H1 (cell line): ENCODE results near the gene CUX1. TPM values are rescaled to one million over a fixed set of nuclear protein-coding genes. Genes with fewer than 3 reads are reported as not detected.

Experiments
- CTCF ChIA-PET: fragments of 300-600 bp; sonication (Branson Sonifier 250); formaldehyde crosslinking; loops from one replicate; lab custom pipeline; 2021; ENCODE audit not compliant: partially characterized antibody; lab: Charles Lee
- POLR2A ChIA-PET: fragments of 300-600 bp; sonication (Branson Sonifier 250); formaldehyde crosslinking; loops from one replicate; lab custom pipeline; 2021; ENCODE audit warnings: inconsistent platforms; ENCODE audit not compliant: partially characterized antibody; lab: Charles Lee
- DNase-seq, 2 experiments: peaks; one replicate each; pipeline versions ENCODE4 v3.0.0 to v3.0.0-alpha.2; 2010 to 2022; ENCODE audit warnings: low spot score in 2 of 2, low read depth in 1 of 2, mixed read lengths in 1 of 2
- FAIRE-seq: peaks from 2 replicates; lab custom pipeline; 2011; peaks lifted over from hg19 to GRCh38; lab: Jason Lieb, UNC
- H2AFZ ChIP-seq: 2 replicates; pipeline ENCODE4 v1.8.1; 2012; ENCODE audit warnings: low read length, inconsistent platforms
- H2AK5ac ChIP-seq: 2 replicates; pipeline ENCODE4 v1.6.1; 2013; ENCODE audit warnings: low read depth, low read length
- H2BK120ac ChIP-seq: replicated peaks from 2 replicates; pipeline ENCODE3; 2013; ENCODE audit warnings: low read depth, low read length, inconsistent platforms
- H2BK12ac ChIP-seq: 2 replicates; pipeline ENCODE4 v1.6.1; 2013; ENCODE audit warnings: low read depth, low read length
- H2BK15ac ChIP-seq: 2 replicates; pipeline ENCODE4 v1.6.1; 2013; ENCODE audit warnings: low read length
- H2BK20ac ChIP-seq: 2 replicates; pipeline ENCODE4 v1.6.1; 2013; ENCODE audit warnings: low read length
- H2BK5ac ChIP-seq: 2 replicates; pipeline ENCODE4 v1.6.1; 2013; ENCODE audit warnings: low read depth, low read length
- H3K14ac ChIP-seq: 2 replicates; pipeline ENCODE4 v1.6.1; 2013; ENCODE audit warnings: inconsistent platforms; ENCODE audit not compliant: insufficient read length
- H3K18ac ChIP-seq: 2 replicates; pipeline ENCODE4 v1.6.1; 2013; ENCODE audit warnings: low read length; ENCODE audit errors: extremely low read depth
- H3K23ac ChIP-seq: 2 replicates; pipeline ENCODE4 v1.6.1; 2013; ENCODE audit warnings: inconsistent platforms; ENCODE audit not compliant: insufficient read length
- H3K23me2 ChIP-seq: 2 replicates; pipeline ENCODE4 v1.6.1; 2013; ENCODE audit warnings: low read depth, low read length
- H3K27ac ChIP-seq: 2 replicates; pipeline ENCODE4 v1.6.1; 2011; ENCODE audit warnings: low read depth, low read length, inconsistent platforms
- H3K27me3 ChIP-seq, 4 experiments: replicated peaks in 1 of 4; 1 replicate in 1 of 4; 2 replicates in 3 of 4; pipeline versions ENCODE4 v1.6.1 to v1.8.1; 2011 to 2013; ENCODE audit warnings: low read length in 3 of 4, mild to moderate bottlenecking in 3 of 4, inconsistent platforms in 2 of 4, mixed read lengths in 2 of 4, moderate library complexity in 1 of 4; ENCODE audit not compliant: control insufficient read depth in 3 of 4, insufficient read depth in 3 of 4; ENCODE audit errors: extremely low read depth in 1 of 4
- H3K36me3 ChIP-seq, 4 experiments: 2 replicates each; pipeline versions ENCODE4 v1.6.1 to v1.8.1; 2011 to 2013; ENCODE audit warnings: mild to moderate bottlenecking in 4 of 4, low read length in 3 of 4, moderate library complexity in 2 of 4, control low read depth in 1 of 4, inconsistent platforms in 1 of 4; ENCODE audit not compliant: insufficient read depth in 4 of 4, control insufficient read depth in 2 of 4
- H3K4ac ChIP-seq: replicated peaks from 2 replicates; pipeline ENCODE3; 2013; ENCODE audit warnings: low read length, low read depth, mixed read lengths, inconsistent platforms; ENCODE audit not compliant: insufficient read length
- H3K4me1 ChIP-seq, 4 experiments: replicated peaks in 1 of 4; 1 replicate in 1 of 4; 2 replicates in 3 of 4; pipeline versions ENCODE4 v1.6.1 to v1.8.1; 2011 to 2013; ENCODE audit warnings: low read length in 3 of 4, inconsistent platforms in 2 of 4, mixed read lengths in 1 of 4; ENCODE audit not compliant: insufficient read depth in 4 of 4, control insufficient read depth in 3 of 4
- H3K4me2 ChIP-seq, 2 experiments: 2 replicates each; pipeline versions ENCODE4 v1.6.1 to v1.8.1; 2011 to 2013; ENCODE audit warnings: low read depth in 2 of 2, low read length in 2 of 2, control low read depth in 1 of 2, inconsistent platforms in 1 of 2, mild to moderate bottlenecking in 1 of 2; ENCODE audit not compliant: insufficient read depth in 1 of 2
- H3K4me3 ChIP-seq, 4 experiments: fragments of 200-600, 300-600 bp in 1 of 4; sonication (generic), shearing (Covaris generic), sonication (Bioruptor Twin) in 1 of 4; 2 replicates each; pipeline versions ENCODE4 v1.5.1 to v1.8.1; 2011 to 2016; ENCODE audit warnings: low read length in 4 of 4, low read depth in 3 of 4, control low read depth in 2 of 4, inconsistent platforms in 2 of 4, mild to moderate bottlenecking in 2 of 4, mixed read lengths in 1 of 4, moderate library complexity in 1 of 4; ENCODE audit not compliant: insufficient read depth in 2 of 4; ENCODE audit errors: extremely low read depth in 1 of 4
- H3K56ac ChIP-seq: replicated peaks from 2 replicates; pipeline ENCODE3; 2013; ENCODE audit warnings: low read depth, mild to moderate bottlenecking, mixed read lengths, low read length, inconsistent platforms; ENCODE audit not compliant: insufficient read length
- H3K79me1 ChIP-seq: 2 replicates; pipeline ENCODE4 v1.6.1; 2013; ENCODE audit warnings: low read depth, low read length, control low read depth
- H3K79me2 ChIP-seq, 2 experiments: 2 replicates each; pipeline versions ENCODE4 v1.6.1 to v1.8.1; 2012 to 2013; ENCODE audit warnings: low read length in 2 of 2, mild to moderate bottlenecking in 2 of 2, inconsistent platforms in 1 of 2; ENCODE audit not compliant: insufficient read depth in 2 of 2, control insufficient read depth in 1 of 2
- H3K9ac ChIP-seq, 4 experiments: replicated peaks in 1 of 4; 1 replicate in 1 of 4; 2 replicates in 3 of 4; pipeline versions ENCODE4 v1.6.1 to v1.8.1; 2011 to 2013; ENCODE audit warnings: low read depth in 3 of 4, low read length in 3 of 4, control low read depth in 2 of 4, mild to moderate bottlenecking in 2 of 4, moderate library complexity in 2 of 4, inconsistent platforms in 1 of 4; ENCODE audit errors: extremely low read depth in 1 of 4
- H3K9me3 ChIP-seq, 2 experiments: 2 replicates each; pipeline versions ENCODE4 v1.6.1 to v1.8.1; 2012 to 2013; ENCODE audit warnings: mild to moderate bottlenecking in 2 of 2, moderate library complexity in 2 of 2, control low read depth in 1 of 2, inconsistent platforms in 1 of 2, low read depth in 1 of 2, low read length in 1 of 2, mixed read lengths in 1 of 2; ENCODE audit not compliant: insufficient read depth in 2 of 2
- H4K20me1 ChIP-seq, 2 experiments: replicated peaks in 1 of 2; 2 replicates each; pipeline versions ENCODE3 to v1.8.1; 2011 to 2013; ENCODE audit warnings: inconsistent platforms in 2 of 2, low read length in 2 of 2, mild to moderate bottlenecking in 1 of 2; ENCODE audit not compliant: insufficient read depth in 2 of 2, control insufficient read depth in 1 of 2
- H4K5ac ChIP-seq: 2 replicates; pipeline ENCODE4 v1.6.1; 2013; ENCODE audit warnings: low read length, low read depth, mixed read lengths, inconsistent platforms; ENCODE audit not compliant: insufficient read length
- H4K8ac ChIP-seq: 2 replicates; pipeline ENCODE4 v1.8.0; 2013; ENCODE audit warnings: mild to moderate bottlenecking, moderate library complexity, low read length, inconsistent platforms; ENCODE audit not compliant: insufficient read depth; ENCODE audit errors: extremely low read depth
- H4K91ac ChIP-seq: replicated peaks from 2 replicates; pipeline ENCODE3; 2013; ENCODE audit warnings: low read length, mixed read lengths, inconsistent platforms; ENCODE audit not compliant: insufficient read length
- HDAC2 ChIP-seq, 2 experiments: fragments of 300-600 bp in 1 of 2; sonication (generic) in 1 of 2; IDR thresholded peaks; 2 replicates each; pipeline ENCODE4 v1.6.1; 2011 to 2012; ENCODE audit warnings: low read depth in 2 of 2, low read length in 2 of 2, mild to moderate bottlenecking in 2 of 2, moderate library complexity in 2 of 2, borderline replicate concordance in 1 of 2, inconsistent platforms in 1 of 2
- KDM1A ChIP-seq: fragments of 200-600, 300-600 bp; sonication (generic); IDR thresholded peaks from 2 replicates; pipeline ENCODE4 v1.7.1; 2016; ENCODE audit warnings: mild to moderate bottlenecking, low read length, borderline replicate concordance
- NANOG ChIP-seq: IDR thresholded peaks from 2 replicates; pipeline ENCODE4 v1.6.1; 2011; ENCODE audit warnings: low read length, low read depth, mild to moderate bottlenecking, inconsistent platforms; ENCODE audit not compliant: insufficient read depth, poor library complexity, severe bottlenecking
- RAD21 ChIP-seq, 2 experiments: IDR thresholded peaks in 1 of 2; conservative IDR thresholded peaks in 1 of 2; 2 replicates each; pipeline ENCODE4 v1.6.1; 2011; ENCODE audit warnings: low read depth in 2 of 2, low read length in 2 of 2, improper control_type of control experiment in 1 of 2, inconsistent platforms in 1 of 2, mild to moderate bottlenecking in 1 of 2, moderate library complexity in 1 of 2
- RNF2 ChIP-seq: fragments of 200-900, 300-1000 bp; sonication (generic); IDR thresholded peaks from 2 replicates; pipeline ENCODE4 v1.7.1; 2016; ENCODE audit warnings: borderline replicate concordance, low read depth, mild to moderate bottlenecking, antibody characterized with exemption, low read length; ENCODE audit not compliant: poor library complexity, severe bottlenecking; ENCODE audit errors: missing control alignments
- RXRA ChIP-seq: IDR thresholded peaks from 2 replicates; pipeline ENCODE4 v1.6.1; 2011; ENCODE audit warnings: low read depth, mild to moderate bottlenecking, low read length, moderate library complexity; ENCODE audit not compliant: insufficient read depth
- SAP30 ChIP-seq: fragments of 300-600 bp; sonication (generic); IDR thresholded peaks from 2 replicates; pipeline ENCODE4 v1.7.1; 2012; ENCODE audit warnings: low read length, moderate library complexity, mild to moderate bottlenecking, inconsistent platforms; ENCODE audit not compliant: insufficient read depth, insufficient replicate concordance
- SP2 ChIP-seq: IDR thresholded peaks from 2 replicates; pipeline ENCODE4 v1.6.1; 2012; ENCODE audit warnings: mild to moderate bottlenecking, low read length, inconsistent platforms
- TAF7 ChIP-seq: optimal IDR thresholded peaks from 2 replicates; pipeline ENCODE3; 2011; ENCODE audit warnings: low read depth, mild to moderate bottlenecking, inconsistent platforms, low read length, moderate library complexity, borderline replicate concordance
- WGBS, 2 experiments: shearing (Covaris generic) in 1 of 2; methylation state at CpG; one replicate each; pipeline versions ENCODE4 v1.1.6 to v1.1.7; 2013 to 2015; ENCODE audit warnings: low lambda C conversion rate in 2 of 2, mixed read lengths in 2 of 2, inconsistent platforms in 1 of 2, low coverage in 1 of 2, missing lambda C conversion rate in 1 of 2; ENCODE audit not compliant: insufficient replicate concordance in 2 of 2, insufficient coverage in 1 of 2, insufficient read length in 1 of 2; ENCODE audit errors: extremely low coverage in 1 of 2, missing lambda C conversion rate in 1 of 2; 5-methylcytosine and 5-hydroxymethylcytosine counted together
- polyA plus RNA-seq, 7 experiments: library from polyadenylated mRNA; depleted of rRNA in 3 of 7; stranded (reverse) in 5 of 7; unstranded in 2 of 7; fragments of >200 nt in 5 of 7; fragments of 200-250 nt in 2 of 7; gene quantifications; 1 replicate in 5 of 7; 2 replicates in 1 of 7; 4 replicates in 1 of 7; pipeline versions ENCODE4 v1.2.1 to v1.2.3, GENCODE V29; 2011 to 2013; ENCODE audit warnings: missing spikeins in 2 of 7, mixed read lengths in 2 of 7
- total RNA-seq: library from RNA; stranded (reverse); fragmentation: NEBNext Ultra II Directional; extraction: Animal tissue kit (Norgen Biotek cat#: 25700); gene quantifications from 2 replicates; pipeline ENCODE4 v1.2.1, GENCODE V29; 2021
- TF ChIP-seq, protein P1 (sequence below): IDR thresholded peaks from 2 replicates; pipeline ENCODE4 v1.6.1; 2011; ENCODE audit warnings: low read length, improper control_type of control experiment

CUX1 gene
- total and polyA plus RNA-seq, 2 of the 8 experiments (the other 6 are each of a cell fraction or from before 2014, with no cell fraction given), result 21.6 to 65.9 TPM

GRCh38 chr7:102155821-102156441, 338.5 kb downstream of the CUX1 start:
- WGBS, 2 experiments, result 94% methylated on average over 10 of the region's 10 CpGs; no CpG with 5 or more reads in 1 of the 2 experiments
- Histone ChIP-seq H3K36me3 (no peaks in the 10 kb centered on the region; a peak in 2 of 8 replicates), H3K56ac (no peak overlapping the region), H4K20me1 (peaks cover 0 to 2% of the 10 kb centered on the region in 2 experiments), H2BK20ac (no peak overlapping the region), H3K23me2 (no peaks in the 10 kb centered on the region), H3K14ac (no peak overlapping the region), H2BK5ac (no peak overlapping the region), H3K9ac (no peak overlapping the region), H3K18ac (no peak overlapping the region), H2BK12ac (no peak overlapping the region), H3K79me2 (no peaks in the 10 kb centered on the region), H3K4me1 (peaks cover 4 to 13% (median 8%) of the 10 kb centered on the region in 4 experiments), H3K4me2 (no peak overlapping the region), H4K8ac (no peak overlapping the region; the same call in 1 of the 2 replicates), H2BK120ac (no peak overlapping the region), H3K27me3 (no peaks in the 10 kb centered on the region), H4K91ac (no peak overlapping the region), H4K5ac (no peak overlapping the region), H3K4me3 (no peak overlapping the region), H2AK5ac (no peak overlapping the region), H3K79me1 (no peaks in the 10 kb centered on the region), H2BK15ac (0 out of 2 replicates have a peak overlapping the region, but pooled peaks have one; percentile 46), H3K4ac (no peak overlapping the region), H2AFZ (no peak overlapping the region), H3K23ac (no peak overlapping the region), H3K27ac (no peak overlapping the region), H3K9me3 (no peaks in the 10 kb centered on the region)
- CTCF ChIA-PET, result no interaction called here
- DNase-seq, result no peak
- FAIRE-seq, result no peak
- POLR2A ChIA-PET, result no interaction called here
- TF ChIP-seq NANOG, result no peak
- TF ChIP-seq RNF2, result no peak
- no peak for TF ChIP-seq RAD21 (IDR thresholded peaks at IDR 0.05 in 1 of 2, conservative IDR thresholded peaks at IDR 0.05 in 1 of 2; ENCODE audit: low read depth in 2 of 2, low read length in 2 of 2)
- no peak for TF ChIP-seq SP2
- no peak for TF ChIP-seq HDAC2 (IDR thresholded peaks at IDR 0.05; ENCODE audit: borderline replicate concordance in 1 of 2, low read depth in 2 of 2, low read length in 2 of 2)
- no peak for TF ChIP-seq RXRA
- TF ChIP-seq TAF7, result no peak
- TF ChIP-seq SAP30, result no peak
- TF ChIP-seq KDM1A, result no peak
- TF ChIP-seq, protein P1, sequence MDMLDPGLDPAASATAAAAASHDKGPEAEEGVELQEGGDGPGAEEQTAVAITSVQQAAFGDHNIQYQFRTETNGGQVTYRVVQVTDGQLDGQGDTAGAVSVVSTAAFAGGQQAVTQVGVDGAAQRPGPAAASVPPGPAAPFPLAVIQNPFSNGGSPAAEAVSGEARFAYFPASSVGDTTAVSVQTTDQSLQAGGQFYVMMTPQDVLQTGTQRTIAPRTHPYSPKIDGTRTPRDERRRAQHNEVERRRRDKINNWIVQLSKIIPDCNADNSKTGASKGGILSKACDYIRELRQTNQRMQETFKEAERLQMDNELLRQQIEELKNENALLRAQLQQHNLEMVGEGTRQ, result no peak
